ENCODE measurements around the gene LAPTM5. TPM values are rescaled to one million over a fixed set of nuclear protein-coding genes. Genes with fewer than 3 reads are reported as not detected.

The LAPTM5 gene
- total RNA-seq, 1 donor from 2014 or later, result 0.77 TPM

DNA sequence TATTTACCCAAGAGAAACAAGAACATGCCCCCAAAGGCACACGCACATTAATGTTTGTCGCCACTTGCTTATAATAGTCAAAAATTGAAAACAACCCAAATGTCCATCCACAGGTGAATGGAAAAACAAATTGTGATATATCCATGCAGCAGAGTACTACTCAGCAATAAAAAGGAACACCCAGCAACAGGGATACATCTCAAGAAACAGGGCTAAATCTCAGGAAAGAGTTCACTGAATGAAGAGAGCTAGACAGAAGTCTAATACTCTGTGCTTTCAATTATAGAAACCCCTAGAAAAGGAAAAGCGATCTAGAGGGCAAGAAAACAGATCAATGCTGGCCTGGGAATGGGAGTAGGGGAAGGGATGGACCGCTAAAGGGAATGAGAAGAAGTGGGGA is 36.7 kb upstream of the LAPTM5 start:
- H3K79me2 ChIP-seq (ENCODE audit: insufficient read depth, low read length), result no peaks in the 10 kb centered on the region
- peaks cover 3% of the 10 kb centered on the region for H4K20me1 ChIP-seq (ENCODE audit: insufficient read depth, low read length)
- no peak overlapping the region for H3K27ac Mint-ChIP-seq (ENCODE audit: unreplicated experiment)
- H3K4me1 ChIP-seq (ENCODE audit: insufficient read depth, low read length), result no peaks in the 10 kb centered on the region
- no peaks in the 10 kb centered on the region for H3K9me3 ChIP-seq (ENCODE audit: insufficient read depth, low read depth, low read length)
- no peaks in the 10 kb centered on the region for H3K36me3 ChIP-seq (ENCODE audit: insufficient read depth, low read length)
- no peak overlapping the region for H3K9ac ChIP-seq (ENCODE audit: low read length)
- H3K36me3 Mint-ChIP-seq (ENCODE audit: low read depth, unreplicated experiment), result no peaks in the 10 kb centered on the region
- DNase-seq (ENCODE audit: low read depth) (no peak), FAIRE-seq (no peak)
- H3K27me3 ChIP-seq (ENCODE audit: insufficient read depth, low read length), result peaks cover 13% of the 10 kb centered on the region
- H3K4me1 Mint-ChIP-seq (ENCODE audit: low read depth, unreplicated experiment), result no peaks in the 10 kb centered on the region
- no peak overlapping the region for H2AFZ ChIP-seq (ENCODE audit: low read depth, low read length)
- no peak for TF ChIP-seq CTCF (IDR thresholded peaks at IDR 0.05; ENCODE audit: insufficient read depth, low read depth, low read length)
- TF ChIP-seq EZH2 (IDR thresholded peaks at IDR 0.05; ENCODE audit: insufficient read depth, low read length), result no peak
- H3K9me3 Mint-ChIP-seq (ENCODE audit: unreplicated experiment), result no peaks in the 10 kb centered on the region
- peaks cover 41% of the 10 kb centered on the region for H3K27me3 Mint-ChIP-seq (ENCODE audit: low read depth, unreplicated experiment)
- H3K4me3 ChIP-seq (ENCODE audit: insufficient read depth, low read depth, low read length), result no peak overlapping the region
- H3K4me3 Mint-ChIP-seq (ENCODE audit: unreplicated experiment), result no peak overlapping the region
- no peak overlapping the region for H3K27ac ChIP-seq (ENCODE audit: low read depth, low read length)
- no peak overlapping the region for H3K4me2 ChIP-seq (ENCODE audit: low read length)

DNA sequence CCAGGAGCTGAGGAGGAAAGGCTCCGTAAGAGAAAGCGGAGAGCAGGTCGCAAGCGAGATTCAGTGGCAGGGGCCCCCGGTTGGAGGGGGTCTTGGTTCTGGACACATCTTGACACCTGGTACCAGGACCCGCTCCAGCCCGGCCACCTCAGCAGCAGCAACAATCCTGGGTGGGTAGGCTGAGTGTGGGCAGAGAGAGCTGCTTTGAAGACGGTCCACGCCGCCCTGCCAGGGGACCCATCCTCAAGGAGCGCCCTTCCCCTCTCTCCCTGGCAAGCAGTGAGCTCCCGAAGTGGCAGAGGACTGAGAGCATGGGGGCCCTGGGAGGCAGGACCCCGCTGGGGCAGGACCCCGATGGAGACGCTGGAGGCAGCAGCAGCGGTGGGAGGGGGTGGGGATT is 35.6 kb upstream of the LAPTM5 start:
- no peaks in the 10 kb centered on the region for H3K9me3 Mint-ChIP-seq (ENCODE audit: unreplicated experiment)
- no peak overlapping the region for H3K27ac Mint-ChIP-seq (ENCODE audit: unreplicated experiment)
- Histone ChIP-seq H3K4me1 (ENCODE audit: insufficient read depth, low read length) (no peaks in the 10 kb centered on the region), H3K4me3 (ENCODE audit: insufficient read depth, low read depth, low read length) (no peak overlapping the region), H3K4me2 (ENCODE audit: low read length) (no peak overlapping the region), H3K27me3 (ENCODE audit: insufficient read depth, low read length) (peaks cover 13% of the 10 kb centered on the region), H3K79me2 (ENCODE audit: insufficient read depth, low read length) (no peaks in the 10 kb centered on the region), H3K9ac (ENCODE audit: low read length) (no peak overlapping the region), H3K36me3 (ENCODE audit: insufficient read depth, low read length) (no peaks in the 10 kb centered on the region), H3K9me3 (ENCODE audit: insufficient read depth, low read depth, low read length) (no peaks in the 10 kb centered on the region), H2AFZ (ENCODE audit: low read depth, low read length) (no peak overlapping the region), H3K27ac (ENCODE audit: low read depth, low read length) (no peak overlapping the region), H4K20me1 (ENCODE audit: insufficient read depth, low read length) (peaks cover 3% of the 10 kb centered on the region)
- no peak overlapping the region for H3K4me3 Mint-ChIP-seq (ENCODE audit: unreplicated experiment)
- peaks cover 45% of the 10 kb centered on the region for H3K27me3 Mint-ChIP-seq (ENCODE audit: low read depth, unreplicated experiment)
- DNase-seq (ENCODE audit: low read depth) (no peak), FAIRE-seq (no peak)
- no peaks in the 10 kb centered on the region for H3K36me3 Mint-ChIP-seq (ENCODE audit: low read depth, unreplicated experiment)
- no peaks in the 10 kb centered on the region for H3K4me1 Mint-ChIP-seq (ENCODE audit: low read depth, unreplicated experiment)
- no peak for TF ChIP-seq EZH2 (IDR thresholded peaks at IDR 0.05; ENCODE audit: insufficient read depth, low read length)
- no peak for TF ChIP-seq CTCF (IDR thresholded peaks at IDR 0.05; ENCODE audit: insufficient read depth, low read depth, low read length)

- FAIRE-seq, result no peak
Observed at GRCh38 chr1:30791868-30792267, 34.3 kb upstream of the LAPTM5 start.

More at GRCh38 chr1:30791868-30792267, 34.3 kb upstream of the LAPTM5 start:
- H3K27me3 Mint-ChIP-seq (ENCODE audit: low read depth, unreplicated experiment), result peaks cover 55% of the 10 kb centered on the region
- no peak for DNase-seq (ENCODE audit: low read depth)
- Histone ChIP-seq H3K36me3 (ENCODE audit: insufficient read depth, low read length) (no peaks in the 10 kb centered on the region), H3K4me3 (ENCODE audit: insufficient read depth, low read depth, low read length) (no peak overlapping the region), H3K9me3 (ENCODE audit: insufficient read depth, low read depth, low read length) (no peaks in the 10 kb centered on the region), H2AFZ (ENCODE audit: low read depth, low read length) (no peak overlapping the region), H3K27ac (ENCODE audit: low read depth, low read length) (no peak overlapping the region), H4K20me1 (ENCODE audit: insufficient read depth, low read length) (peaks cover 3% of the 10 kb centered on the region), H3K9ac (ENCODE audit: low read length) (no peak overlapping the region), H3K4me2 (ENCODE audit: low read length) (no peak overlapping the region), H3K79me2 (ENCODE audit: insufficient read depth, low read length) (no peaks in the 10 kb centered on the region), H3K4me1 (ENCODE audit: insufficient read depth, low read length) (no peaks in the 10 kb centered on the region), H3K27me3 (ENCODE audit: insufficient read depth, low read length) (peaks cover 16% of the 10 kb centered on the region)
- no peaks in the 10 kb centered on the region for H3K36me3 Mint-ChIP-seq (ENCODE audit: low read depth, unreplicated experiment)
- H3K4me3 Mint-ChIP-seq (ENCODE audit: unreplicated experiment), result no peak overlapping the region
- TF ChIP-seq CTCF (IDR thresholded peaks at IDR 0.05; ENCODE audit: insufficient read depth, low read depth, low read length) (no peak), EZH2 (IDR thresholded peaks at IDR 0.05; ENCODE audit: insufficient read depth, low read length) (no peak)
- no peaks in the 10 kb centered on the region for H3K9me3 Mint-ChIP-seq (ENCODE audit: unreplicated experiment)
- H3K27ac Mint-ChIP-seq (ENCODE audit: unreplicated experiment), result no peak overlapping the region
- no peaks in the 10 kb centered on the region for H3K4me1 Mint-ChIP-seq (ENCODE audit: low read depth, unreplicated experiment)
